ENCODE measurements around the gene ENDOV. TPM values are rescaled to one million over a fixed set of nuclear protein-coding genes. Genes with fewer than 3 reads are reported as not detected.

The ENDOV gene
- total RNA-seq, 1 experiment from 2014 or later: 14.1 TPM

- intact Hi-C loops (cut with micrococcal nuclease; ENCODE audit: unreplicated experiment): no loop called here
- Histone ChIP-seq H3K4me3 (ENCODE audit: low read depth, low read length, poor library complexity, severe bottlenecking) (no peak overlapping the region), H3K4me1 (ENCODE audit: insufficient read depth, low read length, poor library complexity, severe bottlenecking) (no peaks in the 10 kb centered on the region), H3K36me3 (ENCODE audit: insufficient read depth, low read length, poor library complexity, severe bottlenecking) (peaks cover 67% of the 10 kb centered on the region), H3K27me3 (replicated peaks; ENCODE audit: insufficient read depth, low read depth, low read length, poor library complexity) (no peaks in the 10 kb centered on the region), H3K27ac (ENCODE audit: low read depth, low read length, poor library complexity, severe bottlenecking) (no peak overlapping the region), H3K9me3 (ENCODE audit: low read depth, low read length, poor library complexity, severe bottlenecking) (no peaks in the 10 kb centered on the region)
- ChIA-PET CTCF (no interaction called here), POLR2A (ENCODE audit: low non-redundant PET) (no interaction called here)
- no peak for DNase-seq (ENCODE audit: low spot score)
- BruUV-seq (replicated peaks): no TSS peak
- no peak for TF ChIP-seq CTCF (conservative IDR thresholded peaks at IDR 0.05; ENCODE audit: low read depth, low read length)
- no peak for TF ChIP-seq EZH2 (IDR thresholded peaks at IDR 0.05; ENCODE audit: borderline replicate concordance, low read depth, low read length, poor library complexity, severe bottlenecking)
Measured at GRCh38 chr17:80382956-80383355, 32.0 kb upstream of the ENDOV start.

GRCh38 chr17:80384078-80384960, 30.6 kb upstream of the ENDOV start:
- TF ChIP-seq EZH2 (IDR thresholded peaks at IDR 0.05; ENCODE audit: borderline replicate concordance, low read depth, low read length, poor library complexity, severe bottlenecking): no peak
- no peak for TF ChIP-seq CTCF (conservative IDR thresholded peaks at IDR 0.05; ENCODE audit: low read depth, low read length)
- intact Hi-C loops (cut with micrococcal nuclease; ENCODE audit: unreplicated experiment): no loop called here
- ChIA-PET POLR2A (ENCODE audit: low non-redundant PET) (no interaction called here), CTCF (no interaction called here)
- Histone ChIP-seq H3K4me1 (ENCODE audit: insufficient read depth, low read length, poor library complexity, severe bottlenecking) (no peaks in the 10 kb centered on the region), H3K27ac (ENCODE audit: low read depth, low read length, poor library complexity, severe bottlenecking) (no peak overlapping the region), H3K9me3 (ENCODE audit: low read depth, low read length, poor library complexity, severe bottlenecking) (no peaks in the 10 kb centered on the region), H3K4me3 (ENCODE audit: low read depth, low read length, poor library complexity, severe bottlenecking) (no peak overlapping the region), H3K27me3 (replicated peaks; ENCODE audit: insufficient read depth, low read depth, low read length, poor library complexity) (no peaks in the 10 kb centered on the region), H3K36me3 (ENCODE audit: insufficient read depth, low read length, poor library complexity, severe bottlenecking) (peaks cover 79% of the 10 kb centered on the region)
- no peak for DNase-seq (ENCODE audit: low spot score)
- BruUV-seq (replicated peaks): no TSS peak

- H3K27ac ChIP-seq (ENCODE audit: low read depth, low read length, poor library complexity, severe bottlenecking): no peak overlapping the region
- no peaks in the 10 kb centered on the region for H3K27me3 ChIP-seq (replicated peaks; ENCODE audit: insufficient read depth, low read depth, low read length, poor library complexity)
- no TSS peak for BruUV-seq (replicated peaks)
- no peak overlapping the region for H3K4me3 ChIP-seq (ENCODE audit: low read depth, low read length, poor library complexity, severe bottlenecking)
- H3K36me3 ChIP-seq (ENCODE audit: insufficient read depth, low read length, poor library complexity, severe bottlenecking): peaks cover 84% of the 10 kb centered on the region
- ChIA-PET POLR2A (ENCODE audit: low non-redundant PET) (no interaction called here), CTCF (no interaction called here)
- no peak for DNase-seq (ENCODE audit: low spot score)
- no peaks in the 10 kb centered on the region for H3K9me3 ChIP-seq (ENCODE audit: low read depth, low read length, poor library complexity, severe bottlenecking)
- TF ChIP-seq EZH2 (IDR thresholded peaks at IDR 0.05; ENCODE audit: borderline replicate concordance, low read depth, low read length, poor library complexity, severe bottlenecking): no peak
- no peak for TF ChIP-seq CTCF (conservative IDR thresholded peaks at IDR 0.05; ENCODE audit: low read depth, low read length)
- intact Hi-C loops (cut with micrococcal nuclease; ENCODE audit: unreplicated experiment): no loop called here
- H3K4me1 ChIP-seq (ENCODE audit: insufficient read depth, low read length, poor library complexity, severe bottlenecking): no peaks in the 10 kb centered on the region
Measured at GRCh38 chr17:80385046-80385445, 29.9 kb upstream of the ENDOV start.
